KBM-7 (cell line): ENCODE results near the gene ENPP7.
A peak's percentile ranks its signal among the peaks of the same experiment; 100 is the strongest.

Experiments used
- DNase-seq: peaks from one replicate; pipeline ENCODE4 v3.0.0-alpha.2; 2015
- in situ Hi-C: fragments of 300-500 bp; cut with MboI; formaldehyde crosslinking; loops from 2 replicates; pipeline ENCODE4 v1.14.3; 2020; ENCODE audit warnings: low sequenced_read_pairs, low pct_unique_long_range_greater_than_20kb, mixed read lengths

The ENPP7 gene, protein sequence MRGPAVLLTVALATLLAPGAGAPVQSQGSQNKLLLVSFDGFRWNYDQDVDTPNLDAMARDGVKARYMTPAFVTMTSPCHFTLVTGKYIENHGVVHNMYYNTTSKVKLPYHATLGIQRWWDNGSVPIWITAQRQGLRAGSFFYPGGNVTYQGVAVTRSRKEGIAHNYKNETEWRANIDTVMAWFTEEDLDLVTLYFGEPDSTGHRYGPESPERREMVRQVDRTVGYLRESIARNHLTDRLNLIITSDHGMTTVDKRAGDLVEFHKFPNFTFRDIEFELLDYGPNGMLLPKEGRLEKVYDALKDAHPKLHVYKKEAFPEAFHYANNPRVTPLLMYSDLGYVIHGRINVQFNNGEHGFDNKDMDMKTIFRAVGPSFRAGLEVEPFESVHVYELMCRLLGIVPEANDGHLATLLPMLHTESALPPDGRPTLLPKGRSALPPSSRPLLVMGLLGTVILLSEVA

DNA sequence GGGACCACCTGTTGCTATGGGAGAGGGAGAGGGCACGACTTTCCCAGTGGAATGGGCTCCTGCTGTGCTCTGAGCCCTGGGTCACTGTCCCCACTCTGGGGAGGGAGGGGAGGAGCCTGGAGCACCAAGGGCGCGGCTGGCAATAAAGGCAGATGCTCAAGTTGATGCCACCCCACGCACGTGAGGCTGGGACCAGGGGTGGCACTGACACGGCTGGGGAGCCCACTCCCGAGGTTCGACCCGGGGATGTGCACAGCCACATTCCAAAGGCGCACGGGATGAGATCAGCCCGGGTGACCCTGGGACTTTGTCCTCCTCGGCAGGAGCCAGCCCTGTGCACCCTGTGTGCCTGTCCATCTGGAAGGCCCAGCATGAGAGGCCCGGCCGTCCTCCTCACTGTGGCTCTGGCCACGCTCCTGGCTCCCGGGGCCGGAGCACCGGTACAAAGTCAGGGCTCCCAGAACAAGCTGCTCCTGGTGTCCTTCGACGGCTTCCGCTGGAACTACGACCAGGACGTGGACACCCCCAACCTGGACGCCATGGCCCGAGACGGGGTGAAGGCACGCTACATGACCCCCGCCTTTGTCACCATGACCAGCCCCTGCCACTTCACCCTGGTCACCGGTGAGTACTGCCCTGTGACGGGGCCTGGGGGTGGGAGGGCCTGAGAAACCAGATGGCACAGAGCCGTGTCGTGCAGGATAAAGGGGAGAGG is at the start of gene ENPP7:
Gene ENPP7 (plus strand): TSS at position 175 of the 715 bp plus-strand sequence. CDS start 197 bp downstream, at position 372.
- in situ Hi-C loops, result no loop called here
- no peak for DNase-seq

DNA sequence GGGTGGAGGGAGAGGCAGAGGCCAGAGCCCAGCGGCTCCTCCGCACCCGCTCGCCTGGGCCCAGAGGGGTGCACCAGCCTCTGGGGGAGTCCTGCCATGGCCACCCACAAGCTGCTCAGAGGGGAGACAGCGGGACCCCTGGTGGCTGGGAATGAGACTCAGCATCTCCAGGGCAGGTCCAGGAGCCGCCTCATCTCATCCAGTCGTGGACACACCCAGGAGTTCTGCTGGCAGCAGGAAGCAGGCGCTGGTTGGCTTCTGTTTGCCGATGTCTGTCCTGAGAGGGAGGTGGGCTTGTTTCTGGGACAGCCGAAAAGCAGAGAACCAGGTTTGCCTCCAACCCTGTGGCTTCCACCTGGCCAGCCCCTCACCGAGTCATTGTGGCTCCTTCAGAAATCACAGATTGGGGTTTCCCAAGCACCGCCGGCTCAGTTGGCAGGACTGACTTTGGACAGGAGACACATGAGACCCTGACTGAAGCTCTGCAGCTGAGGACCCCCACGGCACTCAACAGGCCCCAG is 49.6 kb upstream of the ENPP7 start:
- in situ Hi-C loops, result no loop called here
- no peak for DNase-seq

DNA sequence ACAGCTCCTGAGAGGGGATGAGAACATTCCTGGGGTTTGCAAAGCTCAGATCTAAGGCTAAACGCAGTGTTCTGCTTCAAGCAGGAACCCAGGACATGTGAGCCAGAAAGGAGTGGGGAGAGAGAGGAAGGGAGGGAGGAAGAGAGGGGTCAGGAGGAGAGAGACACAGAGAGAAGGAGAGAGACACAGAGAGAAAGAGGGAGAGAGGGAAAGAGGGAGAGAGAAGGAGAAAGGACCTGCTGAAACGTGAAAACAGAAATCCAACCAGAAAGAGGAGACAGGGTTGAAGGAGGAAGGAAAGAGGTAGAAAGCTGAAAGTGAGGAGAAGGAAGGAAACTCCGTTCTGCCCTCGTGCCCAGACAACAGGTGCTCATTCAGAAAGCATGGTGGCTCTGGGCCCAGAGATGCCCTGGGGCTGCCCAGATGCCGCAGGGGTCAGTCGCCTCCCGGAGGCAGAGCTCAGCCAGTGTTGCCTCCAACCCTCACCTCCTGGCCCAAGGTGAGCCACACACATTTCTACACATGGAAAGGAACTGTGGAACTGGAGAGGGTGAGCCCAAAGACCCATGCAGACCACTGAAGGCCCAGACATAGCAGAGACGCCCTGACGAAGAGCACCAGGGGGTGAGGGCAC is 49.0 kb upstream of the ENPP7 start:
- in situ Hi-C loops, result no loop called here
- no peak for DNase-seq

DNA sequence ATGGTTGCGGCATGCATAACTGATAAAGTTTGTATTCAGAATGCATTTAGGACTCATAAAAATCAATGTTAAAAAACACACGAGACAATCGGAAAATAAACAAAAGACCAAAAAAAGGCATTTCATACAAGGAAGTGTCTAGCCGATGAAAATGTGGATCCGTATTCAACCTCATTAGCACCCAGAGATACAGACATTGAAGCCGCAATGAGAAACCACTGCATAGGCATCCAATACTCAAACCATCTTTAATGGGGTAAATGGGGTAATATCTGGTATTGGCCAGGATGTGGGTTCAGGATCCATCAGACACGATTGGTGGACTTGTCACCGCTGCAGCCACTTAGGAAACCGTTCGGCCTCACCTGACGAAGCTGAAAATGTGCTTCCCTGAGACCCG is 47.4 kb upstream of the ENPP7 start:
- in situ Hi-C loops, result no loop called here
- no peak for DNase-seq

DNA sequence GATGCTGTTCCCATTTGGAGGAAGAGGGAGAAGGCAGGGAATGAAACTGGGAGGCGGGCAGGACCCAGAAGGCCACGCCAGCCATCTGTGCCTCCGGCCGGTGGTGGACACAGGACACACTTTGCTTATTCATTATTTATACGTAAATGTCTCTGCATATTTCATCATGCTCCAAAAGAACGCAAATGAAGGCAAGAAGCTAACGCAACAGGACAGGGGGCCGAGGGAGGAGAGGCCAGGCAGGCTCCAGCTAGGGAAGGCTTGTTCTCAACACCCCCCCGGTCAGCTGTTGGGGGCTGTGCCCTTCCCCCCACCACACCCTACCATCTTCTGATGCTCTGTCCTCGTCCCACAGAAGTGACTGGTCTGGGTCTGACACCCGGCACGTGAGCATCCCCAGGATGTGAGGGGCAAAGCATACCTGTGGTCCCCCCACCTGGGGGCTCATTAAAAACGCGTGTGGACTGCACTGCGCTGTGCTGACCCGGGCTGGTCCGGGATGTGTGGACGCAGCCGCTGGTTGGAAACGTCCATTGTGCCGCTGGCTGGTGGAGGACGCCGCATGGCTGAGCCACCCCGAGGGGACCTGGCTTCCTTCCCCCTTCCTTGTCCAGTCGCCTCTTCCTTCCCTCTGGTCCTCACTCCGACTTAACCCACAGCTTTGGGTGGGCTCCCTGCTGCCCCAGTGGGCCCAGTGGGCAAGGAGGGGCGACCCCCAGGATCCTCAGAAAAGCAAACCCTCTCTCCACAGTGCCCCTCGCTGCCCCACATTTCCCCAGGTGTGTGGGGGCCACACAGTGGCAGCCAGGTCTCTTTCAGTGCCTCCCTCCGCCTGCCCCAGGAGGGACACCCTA is 46.4 kb upstream of the ENPP7 start:
- DNase-seq, result no peak
- in situ Hi-C loops, result no loop called here

DNA sequence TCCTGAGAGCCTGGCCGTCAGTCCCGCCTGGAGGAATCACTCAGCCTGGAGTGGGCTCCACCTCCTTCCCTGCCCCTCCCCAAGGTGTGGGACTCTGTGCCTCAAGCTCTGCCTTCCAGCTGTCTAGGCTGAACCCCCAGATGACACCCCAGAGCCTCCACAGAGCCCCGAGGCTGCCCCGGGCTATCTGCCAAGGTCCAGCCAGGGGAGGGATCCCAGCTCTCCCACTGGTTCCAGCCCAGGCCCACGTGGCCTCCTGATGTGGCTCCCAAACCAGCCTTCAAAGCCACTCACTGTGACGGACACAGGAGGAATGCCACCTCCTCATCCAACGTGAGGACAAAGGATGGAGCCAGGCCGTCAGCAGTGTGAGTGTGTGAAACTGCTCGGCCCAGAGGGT is 45.6 kb upstream of the ENPP7 start:
- no peak for DNase-seq
- in situ Hi-C loops, result no loop called here

DNA sequence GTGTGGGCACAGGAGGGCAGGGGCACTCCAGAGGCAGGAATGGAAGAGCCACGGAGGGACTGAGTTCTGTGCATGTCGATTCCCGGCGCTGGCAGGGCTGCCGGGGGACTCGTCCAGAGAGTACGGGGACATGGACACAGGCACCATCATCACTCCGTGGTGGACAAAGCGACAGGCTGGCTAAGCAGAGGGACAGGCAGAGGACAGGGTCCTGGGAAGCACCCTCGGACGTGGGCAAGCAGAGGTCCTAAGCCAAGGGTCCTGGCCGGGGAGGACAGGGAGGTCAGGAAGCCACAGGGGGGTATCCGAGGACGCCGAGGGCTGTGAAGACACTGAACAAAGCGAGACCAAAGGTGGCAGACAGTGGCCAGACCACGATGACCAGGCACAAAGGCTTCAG is 44.3 kb upstream of the ENPP7 start:
- DNase-seq, result no peak
- in situ Hi-C loops, result no loop called here

DNA sequence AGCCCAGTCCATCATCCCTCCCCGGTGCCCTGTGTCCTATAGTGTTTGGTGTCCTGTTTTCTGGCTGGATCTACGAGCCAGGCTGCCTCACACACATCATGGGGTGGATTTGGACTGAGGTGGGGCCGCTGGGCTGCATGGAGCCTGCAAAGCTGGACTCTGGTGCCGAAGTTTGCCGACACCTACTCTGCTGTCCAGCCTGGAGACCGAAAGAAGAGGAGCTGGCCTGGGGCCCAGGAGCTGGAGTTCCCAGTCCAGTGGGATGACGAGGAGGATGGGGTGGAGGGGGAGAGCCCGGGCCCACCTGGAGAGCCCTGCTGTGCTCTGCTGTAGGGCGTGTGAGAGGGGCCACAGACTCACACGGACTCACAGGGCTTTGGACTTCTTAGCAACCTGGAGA is 40.3 kb upstream of the ENPP7 start:
- in situ Hi-C loops, result no loop called here

DNA sequence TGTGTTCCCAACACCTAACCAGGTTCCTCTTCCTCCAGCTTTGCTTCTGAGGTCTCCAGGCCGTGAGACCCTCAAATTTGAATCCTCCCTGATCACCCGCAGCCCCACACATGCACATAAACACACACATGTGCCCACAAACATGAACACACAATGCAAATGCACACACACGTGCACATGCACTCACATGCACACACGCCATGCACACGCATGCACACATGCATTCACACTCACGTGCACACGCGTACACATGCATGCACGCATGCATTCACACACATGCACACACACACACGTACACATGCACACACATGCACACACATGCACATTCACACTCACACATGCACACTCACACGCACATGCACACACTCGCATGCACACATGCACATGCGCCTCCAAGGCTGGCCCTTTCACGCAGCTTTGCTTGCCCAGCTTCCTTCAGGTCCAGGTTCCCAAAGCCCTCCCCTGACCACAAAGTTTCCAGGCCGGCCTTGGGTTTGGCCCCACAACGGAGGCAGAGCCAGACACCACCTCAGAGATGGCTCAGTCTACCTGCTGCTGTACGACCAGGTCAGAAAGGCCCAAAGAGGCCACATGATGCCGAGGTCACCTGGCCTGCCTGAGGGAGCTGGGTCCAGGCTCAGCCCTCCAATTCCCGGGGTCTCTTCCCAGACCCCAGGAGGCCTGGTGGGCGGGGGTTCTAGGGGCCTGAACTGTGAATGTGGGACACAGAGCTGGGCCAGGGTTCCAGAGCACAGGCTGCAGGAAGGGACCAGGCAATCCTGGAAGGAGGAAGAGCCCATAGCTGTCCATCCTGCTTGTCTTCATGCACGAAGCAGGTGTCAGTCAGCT is 39.5 kb upstream of the ENPP7 start:
- in situ Hi-C loops, result no loop called here
- DNase-seq, result no peak

More for the DNA sequence above, 40.3 kb upstream of the ENPP7 start:
- no peak for DNase-seq

DNA sequence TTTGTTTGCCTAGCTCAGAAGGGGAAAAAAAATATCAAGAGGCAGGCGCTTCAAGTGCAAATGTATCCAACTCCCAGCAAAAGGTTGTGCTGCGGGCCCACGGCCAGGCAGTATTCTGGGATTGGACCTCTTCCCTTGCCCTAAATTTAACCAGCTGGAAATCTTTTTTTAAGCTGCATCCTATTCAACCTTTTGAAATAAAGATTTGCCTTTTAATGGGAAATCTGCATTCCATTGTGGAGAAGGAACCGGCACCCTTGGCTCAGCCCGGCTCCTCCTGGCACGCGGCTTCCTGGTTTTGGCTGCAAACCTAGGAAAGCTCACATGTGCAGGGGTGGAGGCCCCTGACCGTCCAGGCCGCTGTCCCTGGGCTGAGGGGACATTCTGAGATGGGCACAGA is 38.8 kb upstream of the ENPP7 start:
- no peak for DNase-seq
- in situ Hi-C loops, result no loop called here

DNA sequence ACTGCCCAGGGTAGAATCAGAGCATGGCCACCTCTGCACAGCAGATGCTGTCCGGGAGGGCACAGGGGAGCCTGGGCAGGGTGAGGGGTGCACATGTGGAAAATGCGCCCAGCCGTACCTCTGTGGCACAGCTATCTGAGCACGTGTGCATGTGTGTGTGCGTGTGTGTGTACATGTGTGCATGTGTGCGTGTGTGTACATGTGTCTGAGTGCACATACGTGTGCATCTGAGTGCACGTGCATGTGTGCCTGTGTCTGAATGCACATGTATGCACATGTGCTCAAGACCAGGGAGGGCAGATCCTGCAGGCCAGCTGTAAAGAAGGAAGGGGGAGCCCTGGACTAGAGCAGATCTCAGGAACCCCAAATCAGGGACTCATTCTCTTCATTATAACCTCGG is 37.3 kb upstream of the ENPP7 start:
- in situ Hi-C loops, result no loop called here
- DNase-seq, result no peak

DNA sequence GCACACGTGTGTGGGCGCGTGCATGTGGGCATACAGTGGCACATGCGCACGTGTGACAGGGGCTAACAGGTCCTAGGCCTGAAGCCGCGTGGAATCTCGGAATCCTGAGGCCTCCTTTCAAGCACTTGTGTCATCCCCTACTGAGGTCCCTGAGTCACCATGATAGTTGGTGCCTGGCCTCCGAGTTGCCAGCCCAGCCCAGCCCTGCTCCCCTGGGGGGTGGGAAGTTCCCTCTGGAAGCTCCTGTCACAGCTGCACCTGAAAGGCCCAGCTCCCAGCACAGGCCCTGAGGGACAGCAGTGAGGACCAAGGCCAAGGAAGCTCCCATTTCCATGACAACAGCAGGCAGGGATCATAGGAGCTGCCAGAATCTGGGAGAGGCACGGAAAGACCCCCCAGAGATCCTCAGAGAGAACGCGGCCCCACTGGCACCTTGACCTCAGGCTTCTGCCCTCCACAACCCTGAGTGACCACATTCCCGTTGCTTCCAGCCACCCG is 35.4 kb upstream of the ENPP7 start:
- in situ Hi-C loops, result no loop called here
- DNase-seq, result no peak

DNA sequence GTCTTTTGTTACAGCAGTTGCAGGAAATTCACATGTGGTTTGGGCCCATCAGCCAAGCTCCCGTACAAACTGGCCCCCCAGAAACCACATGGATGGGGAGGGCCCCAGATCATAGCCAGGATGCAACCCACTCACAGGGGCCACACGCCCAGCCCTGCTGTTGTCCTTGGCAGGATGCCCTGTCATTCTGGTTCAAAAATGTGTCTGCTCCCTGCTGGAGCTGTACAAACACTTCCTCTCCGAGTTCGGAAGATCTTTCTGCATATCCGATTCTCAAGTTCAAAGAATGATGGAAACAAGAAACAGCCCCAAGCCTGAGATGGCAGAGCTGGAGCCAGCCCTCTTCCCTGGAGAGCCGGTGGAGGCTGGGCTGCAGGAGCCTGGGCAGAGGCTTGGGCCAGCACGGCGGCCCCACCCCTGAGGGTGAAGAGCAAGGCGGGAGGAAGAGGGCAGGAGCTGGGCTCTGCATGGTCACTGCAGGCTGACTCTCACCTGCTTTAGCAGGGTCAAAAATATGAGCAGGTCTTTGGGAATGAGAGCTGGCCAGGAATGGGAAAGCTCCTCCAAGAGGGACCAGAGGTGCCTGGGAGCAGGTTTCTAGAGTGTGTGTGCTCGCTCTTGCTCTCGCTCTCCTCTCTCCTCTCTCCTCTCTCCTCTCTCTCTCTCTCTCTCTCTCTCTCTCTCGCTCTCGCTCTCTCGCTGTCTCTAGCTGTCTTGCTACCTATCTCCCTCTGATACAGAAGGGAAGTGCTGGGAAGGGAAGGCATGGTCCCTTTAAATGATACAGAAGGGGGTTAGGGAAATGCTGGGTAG is 34.7 kb upstream of the ENPP7 start:
- in situ Hi-C loops, result no loop called here
- DNase-seq, result peak; percentile 20

DNA sequence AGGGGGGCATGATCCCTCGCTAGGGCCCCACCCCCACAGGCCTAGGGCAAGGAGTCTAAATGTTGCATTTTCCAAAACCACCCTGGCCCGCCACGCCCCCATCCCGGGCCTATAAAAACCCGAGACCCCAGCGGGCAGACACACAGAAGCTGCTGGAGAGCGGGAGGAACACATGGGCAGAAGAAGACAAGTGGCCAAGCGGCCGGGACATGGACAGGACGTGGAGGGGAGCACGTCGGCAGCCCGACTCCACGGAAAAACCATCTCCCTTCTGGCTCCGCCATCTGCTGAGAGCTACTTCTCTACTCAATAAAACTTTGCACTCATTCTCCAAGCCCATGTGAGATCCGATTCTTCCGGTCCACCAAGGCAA is 34.1 kb upstream of the ENPP7 start:
- in situ Hi-C loops, result no loop called here

DNA sequence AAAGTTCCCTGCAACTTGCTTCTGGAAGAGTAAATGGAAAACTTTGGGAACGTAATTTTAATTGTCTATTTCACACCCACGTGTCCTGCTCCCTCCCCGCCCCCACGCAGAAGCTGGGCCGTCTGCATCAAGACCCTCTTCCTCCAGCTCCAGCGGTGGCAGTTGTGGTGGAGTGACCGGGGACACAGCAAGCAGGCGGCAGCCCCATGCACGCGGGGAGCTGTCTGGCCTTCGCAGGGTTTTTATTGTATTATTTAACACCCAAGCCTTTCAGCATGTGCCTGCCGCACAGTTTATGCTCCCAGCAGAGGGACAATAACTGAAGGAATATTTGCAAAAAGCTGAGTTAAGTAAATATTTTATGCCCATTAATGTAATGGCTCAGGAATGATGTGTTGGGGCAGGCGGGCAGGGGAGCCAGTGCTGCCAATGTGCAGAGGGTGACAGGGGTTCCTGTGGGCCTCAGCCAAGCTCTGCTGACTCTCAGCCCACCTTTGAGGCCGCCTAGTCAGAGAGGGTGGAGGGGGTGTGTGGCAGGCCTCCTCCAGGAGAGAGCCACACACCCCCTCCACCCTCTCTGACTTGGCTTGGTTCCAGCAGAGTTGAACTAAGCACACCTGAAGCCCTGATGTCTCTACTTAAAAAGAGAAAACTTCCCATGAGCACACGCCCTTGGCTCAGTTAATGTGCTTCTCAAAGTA is 32.4 kb upstream of the ENPP7 start:
- no peak for DNase-seq
- in situ Hi-C loops, result no loop called here

More for the DNA sequence above, 34.1 kb upstream of the ENPP7 start:
- DNase-seq, result no peak

DNA sequence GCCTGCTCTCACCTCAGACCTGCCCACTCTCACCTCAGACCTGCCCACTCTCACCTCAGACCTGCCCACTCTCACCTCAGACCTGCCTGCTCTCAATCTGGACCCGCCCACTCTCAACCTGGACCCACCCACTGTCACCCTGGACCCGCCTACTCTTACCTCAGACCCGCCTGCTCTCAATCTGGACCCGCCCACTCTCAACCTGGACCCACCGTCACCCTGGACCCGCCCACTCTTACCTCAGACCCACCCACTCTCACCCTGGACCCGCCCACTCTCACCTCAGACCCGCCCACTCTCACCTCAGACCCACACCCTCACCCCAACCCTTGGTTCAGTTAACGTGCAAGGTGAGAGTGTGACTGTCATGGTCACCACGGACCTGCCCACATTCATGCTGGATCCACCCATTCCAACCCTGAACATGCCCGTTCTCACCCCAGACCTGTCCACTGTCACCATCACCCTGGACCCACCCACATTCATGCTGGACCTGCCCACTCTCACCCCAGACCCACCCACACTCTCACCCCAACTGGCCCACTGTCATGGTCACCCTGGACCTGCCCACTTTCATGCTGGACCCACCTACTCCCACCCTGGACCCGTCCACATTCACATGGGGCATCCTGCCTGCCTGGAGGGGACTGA is 31.2 kb upstream of the ENPP7 start:
- in situ Hi-C loops, result no loop called here
- DNase-seq, result no peak
